Lower lobe of right lung (tissue), 2 donors: ENCODE measurements around the gene ALPI. TPM values are rescaled to one million over a fixed set of nuclear protein-coding genes. Genes with fewer than 3 reads are reported as not detected.

ENCODE experiments used
- ATAC-seq, 2 donors: fragments of 200-7000 bp; cut with Tn5 transposase; one replicate each; pipeline ENCODE4 v1.9.1; 2020 to 2022; ENCODE audit warnings: mild to moderate bottlenecking in 2 of 2, moderate library complexity in 2 of 2
- DNase-seq: peaks from one replicate; pipeline ENCODE4 v3.0.0-alpha.2; 2020
- H3K27ac ChIP-seq: fragments of 200-600 bp; one replicate; pipeline ENCODE4 v1.8.0; 2022
- H3K27me3 ChIP-seq: fragments of 200-600 bp; one replicate; pipeline ENCODE4 v1.8.0; 2022; ENCODE audit warnings: low read depth
- H3K36me3 ChIP-seq: fragments of 200-600 bp; one replicate; pipeline ENCODE4 v1.8.0; 2022; ENCODE audit warnings: mild to moderate bottlenecking
- H3K4me1 ChIP-seq: fragments of 200-600 bp; one replicate; pipeline ENCODE4 v1.8.0; 2022
- H3K4me3 ChIP-seq: fragments of 200-600 bp; one replicate; pipeline ENCODE4 v1.8.0; 2022; ENCODE audit warnings: mild to moderate bottlenecking
- H3K9me3 ChIP-seq: fragments of 200-600 bp; one replicate; pipeline ENCODE4 v1.8.0; 2022
- intact Hi-C: fragments of 100-400 bp; cut with DNase I; formaldehyde crosslinking; loops from one replicate; pipeline ENCODE4 v1.11.0; 2022
- total RNA-seq: library from RNA; stranded (reverse); fragmentation: NEBNext Ultra II Directional; extraction: Animal tissue kit (Norgen Biotek cat#: 25700); gene quantifications from one replicate; pipeline ENCODE4 v1.2.1, GENCODE V29; 2021
- TF ChIP-seq, protein P1 (sequence below): fragments of 200-600 bp; IDR thresholded peaks from one replicate; pipeline ENCODE4 v1.8.0; 2022; ENCODE audit warnings: antibody characterized with exemption, mild to moderate bottlenecking
- donor health status: DM: no; HTN: yes; CAD: no; lungs with severe emphysema.

ALPI gene
- total RNA-seq, 1 donor from 2014 or later: not detected

DNA sequence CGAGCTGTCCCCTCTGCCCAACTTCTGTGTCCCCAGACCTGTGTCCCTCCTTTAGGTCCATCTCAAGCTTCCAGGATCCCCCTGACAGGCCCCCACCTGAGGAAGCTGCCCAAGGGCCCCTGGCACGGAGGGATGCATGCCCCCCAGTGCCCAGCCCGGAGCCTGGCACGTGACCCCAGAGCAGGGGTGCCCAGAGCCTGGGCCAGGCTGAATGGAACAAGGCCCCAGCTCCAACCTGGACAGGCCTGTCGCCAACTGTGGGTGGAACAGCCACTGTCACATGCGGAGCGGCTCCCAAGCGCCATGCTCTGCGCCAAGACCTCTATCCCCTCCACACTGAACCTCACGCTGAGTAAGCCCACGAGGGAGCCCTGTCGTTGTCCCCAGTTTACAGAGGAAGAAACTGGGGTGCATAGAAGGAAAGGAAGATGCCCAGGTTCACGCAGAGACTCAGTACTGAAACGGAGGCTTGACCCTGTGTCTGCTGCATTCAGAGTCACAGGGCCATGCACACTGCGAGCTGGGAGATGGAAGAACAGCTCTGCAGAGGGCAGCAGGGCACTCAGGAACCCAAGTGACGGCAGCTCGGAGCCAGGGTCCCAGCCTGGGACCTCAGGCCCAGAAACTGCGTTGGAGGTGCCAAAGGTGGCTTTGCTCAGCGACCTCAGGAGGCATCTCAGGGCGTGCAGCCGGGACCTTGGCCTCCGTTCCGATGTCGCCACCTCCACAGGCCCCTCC lies 37.2 kb downstream of the ALPI start:
- Histone ChIP-seq H3K4me1 (no peaks in the 10 kb centered on the region), H3K27me3 (peaks cover 23% of the 10 kb centered on the region), H3K36me3 (no peaks in the 10 kb centered on the region), H3K4me3 (no peak overlapping the region), H3K9me3 (no peaks in the 10 kb centered on the region), H3K27ac (no peak overlapping the region)
- intact Hi-C loops: no loop called here
- DNase-seq (peak; percentile 30), ATAC-seq (no peak)
- TF ChIP-seq, protein P1, sequence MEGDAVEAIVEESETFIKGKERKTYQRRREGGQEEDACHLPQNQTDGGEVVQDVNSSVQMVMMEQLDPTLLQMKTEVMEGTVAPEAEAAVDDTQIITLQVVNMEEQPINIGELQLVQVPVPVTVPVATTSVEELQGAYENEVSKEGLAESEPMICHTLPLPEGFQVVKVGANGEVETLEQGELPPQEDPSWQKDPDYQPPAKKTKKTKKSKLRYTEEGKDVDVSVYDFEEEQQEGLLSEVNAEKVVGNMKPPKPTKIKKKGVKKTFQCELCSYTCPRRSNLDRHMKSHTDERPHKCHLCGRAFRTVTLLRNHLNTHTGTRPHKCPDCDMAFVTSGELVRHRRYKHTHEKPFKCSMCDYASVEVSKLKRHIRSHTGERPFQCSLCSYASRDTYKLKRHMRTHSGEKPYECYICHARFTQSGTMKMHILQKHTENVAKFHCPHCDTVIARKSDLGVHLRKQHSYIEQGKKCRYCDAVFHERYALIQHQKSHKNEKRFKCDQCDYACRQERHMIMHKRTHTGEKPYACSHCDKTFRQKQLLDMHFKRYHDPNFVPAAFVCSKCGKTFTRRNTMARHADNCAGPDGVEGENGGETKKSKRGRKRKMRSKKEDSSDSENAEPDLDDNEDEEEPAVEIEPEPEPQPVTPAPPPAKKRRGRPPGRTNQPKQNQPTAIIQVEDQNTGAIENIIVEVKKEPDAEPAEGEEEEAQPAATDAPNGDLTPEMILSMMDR: no peak

- Histone ChIP-seq H3K36me3 (no peaks in the 10 kb centered on the region), H3K27me3 (peaks cover 15% of the 10 kb centered on the region), H3K9me3 (no peaks in the 10 kb centered on the region), H3K4me1 (no peaks in the 10 kb centered on the region), H3K4me3 (no peak overlapping the region), H3K27ac (no peak overlapping the region)
- intact Hi-C loops: no loop called here
- DNase-seq: peak; percentile 33
- no peak for ATAC-seq
- TF ChIP-seq, protein P1: no peak
Measured at GRCh38 chr2:232493701-232494474, 37.9 kb downstream of the ALPI start.

DNA sequence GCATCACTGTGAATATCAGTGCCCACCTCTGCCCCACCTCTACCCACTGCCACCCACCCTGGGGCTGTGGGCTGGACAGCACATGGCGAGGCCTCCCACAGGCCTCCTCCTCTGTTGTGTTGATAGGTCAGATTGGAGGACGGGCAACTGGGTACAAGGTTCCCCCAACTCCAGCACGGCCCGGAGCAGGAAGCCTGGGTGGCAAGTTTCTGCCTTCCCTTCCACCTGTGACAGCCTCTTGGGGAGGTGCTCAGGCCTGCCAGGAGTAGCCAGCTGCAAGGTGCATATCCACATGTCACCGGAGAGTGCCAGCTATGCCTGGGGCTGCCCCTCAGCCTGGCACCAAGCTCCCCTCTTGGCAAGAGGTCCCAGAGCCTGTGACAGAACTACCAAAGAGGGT lies 38.6 kb downstream of the ALPI start:
- Histone ChIP-seq H3K4me3 (no peak overlapping the region), H3K27me3 (peaks cover 12% of the 10 kb centered on the region), H3K27ac (no peak overlapping the region), H3K4me1 (no peaks in the 10 kb centered on the region), H3K9me3 (no peaks in the 10 kb centered on the region), H3K36me3 (no peaks in the 10 kb centered on the region)
- TF ChIP-seq, protein P1: no peak
- DNase-seq (no peak), ATAC-seq (no peak)
- intact Hi-C loops: no loop called here

DNA sequence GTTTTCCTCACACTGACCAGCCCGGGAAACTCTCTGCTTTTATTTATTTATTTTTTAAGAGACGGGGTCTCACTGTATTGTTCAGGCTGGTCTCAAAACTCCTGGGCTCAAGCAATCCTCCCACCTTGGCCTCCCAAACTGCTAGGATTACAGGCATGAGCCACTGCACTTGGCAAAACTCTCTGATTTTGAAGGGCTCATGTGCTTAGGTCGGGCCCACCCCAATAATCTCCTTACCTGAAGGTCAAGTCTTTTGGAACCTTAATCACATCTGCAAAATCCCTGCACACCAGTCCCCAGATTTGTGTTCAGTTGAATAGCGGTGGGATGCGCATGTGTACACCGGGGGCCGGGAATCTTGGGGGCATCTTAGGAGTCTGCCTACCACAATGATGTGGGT lies 39.3 kb downstream of the ALPI start:
- intact Hi-C loops: no loop called here
- DNase-seq: no peak
- H3K9me3 ChIP-seq: no peaks in the 10 kb centered on the region
- no peak overlapping the region for H3K4me3 ChIP-seq
- no peaks in the 10 kb centered on the region for H3K4me1 ChIP-seq
- H3K36me3 ChIP-seq: no peaks in the 10 kb centered on the region
- ATAC-seq: no peak
- TF ChIP-seq, protein P1: no peak
- H3K27me3 ChIP-seq: peaks cover 8% of the 10 kb centered on the region
- no peak overlapping the region for H3K27ac ChIP-seq

DNA sequence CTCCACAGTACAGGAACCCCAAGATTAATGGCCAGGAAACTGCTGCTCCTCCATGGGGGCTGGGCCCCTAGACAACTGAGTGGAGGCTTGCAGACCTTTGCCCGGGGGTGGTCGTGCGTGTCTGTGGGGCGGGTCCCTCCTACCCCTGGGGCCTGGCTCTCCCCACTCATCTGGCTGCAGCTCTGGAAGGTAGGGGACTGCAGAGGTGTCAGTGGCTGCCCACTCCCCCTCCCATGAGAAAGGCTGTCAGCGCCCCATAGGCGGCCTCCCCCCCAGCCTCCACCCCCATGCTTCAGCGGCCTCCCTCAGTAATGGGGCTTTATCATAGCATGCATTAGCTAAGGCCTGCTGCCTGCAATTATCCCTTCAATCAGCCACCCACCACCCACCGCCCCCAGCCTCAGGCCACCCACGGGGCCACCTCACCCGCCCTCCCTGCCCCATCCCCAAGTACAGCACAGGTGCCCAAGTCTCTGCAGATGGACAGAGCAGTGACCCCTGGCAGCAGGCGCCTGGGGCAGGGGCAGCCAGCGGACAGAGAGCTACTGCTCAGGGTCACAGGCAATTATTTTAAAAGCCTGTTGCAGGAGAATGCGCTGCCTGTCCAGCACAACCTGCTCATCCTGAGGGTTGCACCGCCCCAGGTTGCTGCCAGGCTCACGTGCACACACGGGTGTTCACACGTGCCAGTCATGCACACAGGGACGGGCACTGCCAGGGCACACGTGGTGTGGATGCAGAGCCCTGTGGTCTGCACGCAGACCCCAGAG lies 40.7 kb downstream of the ALPI start:
- no peak overlapping the region for H3K4me3 ChIP-seq
- H3K36me3 ChIP-seq: no peaks in the 10 kb centered on the region
- ATAC-seq: no peak
- H3K4me1 ChIP-seq: no peaks in the 10 kb centered on the region
- H3K27me3 ChIP-seq: peaks cover 8% of the 10 kb centered on the region
- no peaks in the 10 kb centered on the region for H3K9me3 ChIP-seq
- TF ChIP-seq, protein P1: no peak
- H3K27ac ChIP-seq: no peak overlapping the region
- DNase-seq: no peak
- intact Hi-C loops: no loop called here
